EL (cell line): ENCODE measurements around the gene BST1.

Source experiments
- DNase-seq: peaks from one replicate; pipeline ENCODE4 v3.0.0-alpha.2; 2016

BST1 gene

GRCh38 chr4:15677507-15677988, 25.3 kb upstream of the BST1 start:
- peak; percentile 52 for DNase-seq

GRCh38 chr4:15681067-15681371, 21.8 kb upstream of the BST1 start:
- DNase-seq: no peak

GRCh38 chr4:15681372-15682241, 21.3 kb upstream of the BST1 start, which contains the start of gene FAM200B:
Gene FAM200B, plus strand, starts transcription at chr4:15681827. Its CDS starts 5,151 bp downstream, at chr4:15686978.
- DNase-seq: peak; percentile 100

- no peak for DNase-seq
Observed at GRCh38 chr4:15682242-15683142, 20.4 kb upstream of the BST1 start.

- DNase-seq: no peak
Observed at GRCh38 chr4:15683143-15683495, 19.7 kb upstream of the BST1 start.

- DNase-seq: no peak
Observed at GRCh38 chr4:15684498-15684897, 18.4 kb upstream of the BST1 start.

- no peak for DNase-seq
Observed at GRCh38 chr4:15688051-15688450, 14.8 kb upstream of the BST1 start.

GRCh38 chr4:15689540-15689939, 13.3 kb upstream of the BST1 start:
- DNase-seq: peak; percentile 49

GRCh38 chr4:15690020-15690809, 12.7 kb upstream of the BST1 start:
- DNase-seq: peak; percentile 98

- DNase-seq: peak; percentile 90
Observed at GRCh38 chr4:15691346-15692135, 11.3 kb upstream of the BST1 start.

- DNase-seq: peak; percentile 25
Observed at GRCh38 chr4:15692602-15693001, 10.3 kb upstream of the BST1 start.

- no peak for DNase-seq
Observed at GRCh38 chr4:15694431-15694830, 8.4 kb upstream of the BST1 start.

GRCh38 chr4:15695240-15695699, 7.6 kb upstream of the BST1 start:
- DNase-seq: peak; percentile 97

GRCh38 chr4:15695729-15696128, 7.1 kb upstream of the BST1 start:
- DNase-seq: no peak

GRCh38 chr4:15696866-15697265, 6.0 kb upstream of the BST1 start:
- no peak for DNase-seq

- no peak for DNase-seq
Observed at GRCh38 chr4:15703439-15703838, 574 bp downstream of the BST1 start.

- no peak for DNase-seq
Observed at GRCh38 chr4:15704129-15704528, 1.3 kb downstream of the BST1 start.

GRCh38 chr4:15706646-15707362, 3.9 kb downstream of the BST1 start:
- no peak for DNase-seq

GRCh38 chr4:15707363-15707715, 4.5 kb downstream of the BST1 start:
- DNase-seq: no peak

- DNase-seq: no peak
Observed at GRCh38 chr4:15711762-15712161, 8.9 kb downstream of the BST1 start.

- DNase-seq: no peak
Observed at GRCh38 chr4:15712214-15712613, 9.3 kb downstream of the BST1 start.
